Activated CD4-positive, alpha-beta T cell treated with anti-CD3 and anti-CD28 coated beads, Interleukin-2, amount 50 U/mL, for 24 hours (primary cell): ENCODE data around the gene ACACB.

Experiments used
- DNase-seq, 2 donors: peaks; one replicate each; pipeline ENCODE4 v3.0.0-alpha.2; 2020; ENCODE audit warnings: low read depth in 1 of 2, low spot score in 1 of 2

ACACB gene

DNA sequence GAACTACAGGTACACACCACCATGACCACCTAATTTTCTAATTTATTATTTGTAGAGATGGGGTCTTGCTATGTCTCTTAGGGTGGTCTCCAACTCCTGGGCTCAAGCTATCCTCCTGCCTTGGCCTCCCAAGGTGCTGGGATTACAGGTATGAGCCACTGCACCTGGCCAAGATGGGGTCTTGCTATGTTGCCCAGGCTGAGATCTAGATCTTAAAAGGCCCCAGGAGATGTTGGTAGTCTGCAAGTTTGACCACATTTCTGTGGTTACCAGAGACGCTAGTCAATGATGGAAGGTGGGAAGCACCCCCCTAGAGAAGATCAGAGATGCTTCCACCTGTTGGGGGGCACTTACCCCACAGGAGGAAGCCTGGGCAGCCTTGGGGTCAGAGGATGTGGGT lies 158.0 kb downstream of the ACACB start:
- DNase-seq: no peak

DNA sequence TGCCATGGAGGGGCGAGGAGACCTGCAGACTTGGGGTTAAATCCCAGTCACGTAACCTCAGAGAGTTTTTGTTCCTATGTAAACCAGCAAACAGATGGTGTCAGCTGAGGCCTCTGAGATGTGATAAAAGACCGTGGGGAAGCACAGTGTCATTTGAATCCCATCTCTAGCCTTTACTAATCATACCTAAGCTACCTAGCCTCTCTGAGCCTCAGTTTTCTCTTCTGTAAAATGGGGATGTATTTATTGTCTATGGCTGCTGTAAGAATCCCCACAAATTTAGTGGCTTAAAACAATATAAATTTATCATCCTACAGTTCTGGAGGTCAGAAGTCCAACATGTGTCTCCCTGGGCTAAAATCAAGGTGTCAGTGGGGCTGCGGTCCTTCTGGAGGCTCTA lies 158.8 kb downstream of the ACACB start:
- no peak for DNase-seq

DNA sequence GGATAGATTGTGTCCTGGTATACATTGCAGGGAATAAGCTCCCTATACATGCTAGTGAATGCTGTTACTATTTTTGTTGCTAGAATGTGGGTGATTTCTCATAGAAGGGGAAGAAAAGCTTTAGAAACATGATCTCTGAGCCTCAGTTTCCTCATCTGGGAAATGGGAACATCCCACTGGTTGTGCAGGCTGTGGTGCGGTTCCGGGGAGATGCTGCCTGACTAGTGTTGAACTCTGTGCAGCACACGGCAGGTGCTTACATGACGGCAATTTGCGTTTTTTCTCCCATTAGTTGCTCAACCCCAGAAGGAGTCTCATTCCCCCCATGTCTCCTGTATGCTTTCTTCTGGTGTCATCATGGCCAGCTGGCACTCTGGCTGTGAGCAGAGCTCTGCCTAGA lies 159.8 kb downstream of the ACACB start:
- DNase-seq: no peak

DNA sequence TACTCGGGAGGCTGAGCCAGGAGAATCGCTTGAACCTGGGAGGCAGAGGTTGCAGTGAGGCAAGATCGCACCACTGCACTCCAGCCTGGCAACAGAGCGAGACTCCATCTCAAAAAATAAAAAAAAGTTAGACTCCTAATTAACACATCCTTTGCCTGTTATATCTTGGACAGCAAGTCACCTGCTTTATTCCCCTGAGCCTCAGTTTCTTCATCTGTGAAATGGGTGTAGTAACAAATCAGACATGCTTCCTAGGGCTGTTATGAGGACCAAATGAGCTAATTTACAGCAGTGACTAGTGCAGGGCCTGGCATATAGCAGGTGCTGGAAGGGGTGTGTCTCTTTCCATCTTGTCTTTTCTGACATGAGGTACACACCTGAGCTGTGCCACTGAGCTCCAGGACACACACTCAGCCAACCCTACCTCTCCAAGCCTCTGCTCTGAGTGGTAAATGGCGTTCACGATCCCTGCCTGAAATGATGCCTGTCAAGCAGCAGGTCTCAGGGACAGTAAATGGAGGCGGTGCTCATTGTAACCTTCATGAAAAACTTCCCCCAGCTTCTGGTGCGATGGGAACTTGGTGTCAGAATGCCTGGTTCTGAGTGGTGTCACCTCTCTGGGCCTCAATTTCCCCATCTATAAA lies 161.0 kb downstream of the ACACB start:
- no peak for DNase-seq

DNA sequence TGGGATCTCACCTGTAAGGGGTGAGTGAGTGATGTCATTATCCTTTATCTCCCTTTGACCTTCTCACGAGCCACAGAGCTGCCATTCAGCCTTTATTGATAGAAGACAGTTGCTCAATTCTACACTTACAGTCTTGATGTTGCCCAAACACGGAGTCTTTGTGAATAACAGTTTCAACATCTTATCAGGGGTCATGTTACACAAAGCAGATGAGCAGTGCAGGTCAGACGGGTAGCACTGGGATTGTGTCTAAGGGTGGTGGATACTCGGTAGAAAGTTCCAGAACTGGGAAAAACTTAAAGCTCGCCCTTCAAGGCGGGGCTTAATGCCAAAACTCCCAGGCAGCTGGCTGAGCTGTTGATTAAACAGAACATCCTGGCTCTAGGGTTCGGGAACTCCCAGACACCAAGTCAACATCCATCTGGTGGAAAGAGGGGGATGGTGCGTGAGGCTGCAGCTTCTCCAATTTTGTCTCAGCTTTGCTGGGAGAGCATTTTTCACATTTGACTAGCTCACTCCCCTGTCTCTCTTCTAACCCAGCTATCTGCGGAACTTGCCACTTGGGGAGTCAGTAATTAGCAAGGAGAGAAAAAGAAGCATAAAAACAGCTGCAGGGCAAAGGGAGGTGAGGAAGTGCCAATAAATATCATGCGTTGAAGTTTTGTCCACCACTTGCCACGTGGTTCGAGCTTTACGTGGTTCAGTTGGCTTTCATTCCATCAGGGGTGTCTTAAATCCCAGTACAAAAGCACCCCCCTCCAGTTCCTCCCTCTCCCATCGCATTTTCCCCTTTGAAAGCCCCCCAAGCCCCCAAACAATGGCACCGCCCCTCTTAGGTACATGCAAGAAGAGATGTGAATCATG lies 161.7 kb downstream of the ACACB start:
- DNase-seq: no peak

DNA sequence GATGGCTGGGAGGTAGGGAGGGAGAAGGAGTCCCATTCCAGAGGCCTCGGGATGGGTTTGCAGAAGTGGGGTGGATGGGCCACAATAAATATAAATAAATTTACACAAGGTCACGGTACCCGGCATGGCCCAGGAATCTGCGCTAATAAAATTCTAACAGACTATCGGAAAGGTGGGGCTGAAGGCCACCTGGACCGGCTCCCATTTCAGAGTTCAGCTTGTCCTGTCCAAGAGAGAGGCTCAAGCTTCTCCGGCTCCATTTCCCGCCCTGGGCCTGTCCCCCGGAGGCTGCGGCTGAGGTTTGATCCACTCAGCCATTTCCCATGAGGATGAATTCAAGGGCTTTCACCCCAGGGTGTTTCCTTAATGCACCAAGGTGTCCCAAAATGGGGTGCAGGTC lies 162.5 kb downstream of the ACACB start:
- DNase-seq: no peak

DNA sequence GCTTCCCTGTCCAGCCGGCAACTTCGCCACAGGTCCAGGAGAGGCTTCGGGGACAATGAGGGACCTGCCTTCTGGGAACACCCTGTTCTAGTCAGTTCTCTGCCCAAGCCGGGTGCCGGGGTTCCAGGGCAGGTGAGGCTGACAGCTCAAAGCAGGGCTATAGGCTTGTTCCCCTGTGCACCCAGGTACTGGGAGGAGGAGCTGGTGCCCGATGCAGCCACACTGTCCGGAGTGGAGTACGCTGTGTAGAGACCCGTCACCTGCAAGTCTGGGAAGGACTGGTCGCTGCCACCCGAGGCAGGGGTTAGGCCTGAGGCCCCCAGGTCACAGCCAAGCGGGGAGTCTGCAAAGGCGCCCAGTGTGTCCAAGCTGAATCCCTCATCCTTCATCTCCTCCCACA lies 163.1 kb downstream of the ACACB start:
- no peak for DNase-seq

DNA sequence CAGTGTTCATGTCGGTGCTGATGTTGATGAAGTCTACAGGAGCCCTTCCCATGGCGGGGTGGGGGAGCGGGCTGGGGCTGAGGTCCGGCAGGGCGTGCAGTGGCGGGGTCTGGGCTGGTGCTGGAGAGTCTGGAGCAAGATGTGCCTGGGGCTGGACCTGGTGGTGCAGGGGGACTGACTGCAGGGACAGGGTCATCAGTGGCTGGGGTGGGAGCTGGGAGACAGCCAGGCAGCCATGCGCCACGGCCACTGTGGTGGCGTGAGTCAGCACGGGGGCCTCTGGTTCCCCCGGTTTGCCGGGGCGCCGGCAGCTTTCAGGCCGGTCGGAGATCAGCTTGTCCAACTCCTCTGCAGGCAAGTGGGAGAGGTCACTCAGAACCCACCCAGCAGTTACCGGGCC lies 165.1 kb downstream of the ACACB start:
- DNase-seq: no peak

DNA sequence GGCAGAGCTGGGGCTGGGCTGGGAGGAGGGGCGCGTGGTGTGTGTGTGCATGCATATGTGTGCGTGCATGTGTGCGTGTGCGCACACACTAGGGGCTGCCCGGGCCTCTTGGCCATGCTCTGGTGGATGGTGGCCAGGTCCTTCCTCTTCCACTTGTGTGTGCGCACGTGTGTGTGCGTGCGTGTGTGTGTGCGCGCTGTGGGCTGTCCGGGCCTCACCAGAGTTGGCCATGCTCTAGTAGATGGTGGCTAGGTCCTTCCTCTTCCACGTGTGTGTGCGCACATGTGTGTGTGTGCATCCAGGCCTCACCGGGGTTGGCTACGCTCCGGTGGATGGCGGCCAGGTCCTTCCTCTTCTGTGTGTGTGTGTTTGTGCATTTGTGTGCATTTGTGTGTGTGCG lies 168.0 kb downstream of the ACACB start:
- DNase-seq: no peak

DNA sequence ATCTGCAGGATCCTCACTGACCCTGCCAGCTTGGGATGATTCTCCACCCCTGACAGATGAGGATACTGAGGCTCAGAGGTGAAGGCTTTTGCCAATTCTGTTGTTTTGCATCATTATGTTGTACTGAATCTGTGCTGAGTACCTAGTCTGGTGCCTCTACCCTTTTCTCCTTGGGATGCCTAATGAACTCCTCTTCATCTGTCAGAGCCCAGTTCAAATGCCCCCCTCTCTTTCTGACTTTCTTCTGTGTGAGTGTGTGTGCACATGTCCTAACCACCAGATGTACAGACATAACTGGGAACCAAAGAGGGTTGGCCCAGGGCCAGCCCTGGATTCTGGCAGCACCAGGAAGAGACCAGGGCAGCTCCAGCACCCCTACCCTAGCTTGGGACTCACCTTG lies 169.9 kb downstream of the ACACB start:
- no peak for DNase-seq

DNA sequence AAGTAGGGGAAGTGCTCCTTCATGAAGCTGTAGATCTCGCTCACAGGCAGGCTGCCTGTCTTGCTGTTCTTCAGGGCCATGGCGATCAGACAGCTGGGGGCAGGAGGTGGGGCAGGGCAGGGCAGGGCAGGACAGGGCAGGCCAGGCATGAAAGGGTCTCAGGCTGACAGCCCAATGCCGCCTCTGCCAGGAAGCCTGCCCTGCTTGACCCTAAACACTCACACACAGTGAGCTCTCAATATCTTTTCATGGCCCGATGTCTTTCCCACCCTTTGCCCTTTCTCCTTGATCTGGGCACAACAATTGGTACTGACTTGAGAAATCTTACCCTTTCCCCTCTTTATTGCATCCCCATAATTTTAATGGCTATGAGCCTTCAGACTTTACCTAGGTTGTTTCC lies 170.3 kb downstream of the ACACB start:
- no peak for DNase-seq

DNA sequence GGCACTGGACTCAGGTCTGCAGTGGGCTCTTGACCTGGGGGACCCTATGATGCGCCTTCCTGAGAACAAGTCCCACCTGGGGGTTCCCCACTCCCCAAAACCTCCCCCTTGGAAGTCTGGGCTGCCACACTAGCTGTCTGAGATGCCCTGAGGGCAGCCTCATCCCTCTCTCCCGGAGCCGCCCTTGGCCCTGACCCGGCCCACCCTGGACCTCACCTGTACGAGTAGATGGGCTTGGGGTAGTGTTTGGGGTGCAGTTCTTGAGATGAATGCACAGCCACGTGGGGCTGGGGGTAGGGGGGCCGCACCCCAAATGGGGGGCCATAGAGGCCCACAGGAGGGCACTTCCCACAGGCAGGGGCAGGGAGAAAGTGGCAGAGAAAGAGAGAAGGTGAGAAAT lies 170.8 kb downstream of the ACACB start:
- no peak for DNase-seq

DNA sequence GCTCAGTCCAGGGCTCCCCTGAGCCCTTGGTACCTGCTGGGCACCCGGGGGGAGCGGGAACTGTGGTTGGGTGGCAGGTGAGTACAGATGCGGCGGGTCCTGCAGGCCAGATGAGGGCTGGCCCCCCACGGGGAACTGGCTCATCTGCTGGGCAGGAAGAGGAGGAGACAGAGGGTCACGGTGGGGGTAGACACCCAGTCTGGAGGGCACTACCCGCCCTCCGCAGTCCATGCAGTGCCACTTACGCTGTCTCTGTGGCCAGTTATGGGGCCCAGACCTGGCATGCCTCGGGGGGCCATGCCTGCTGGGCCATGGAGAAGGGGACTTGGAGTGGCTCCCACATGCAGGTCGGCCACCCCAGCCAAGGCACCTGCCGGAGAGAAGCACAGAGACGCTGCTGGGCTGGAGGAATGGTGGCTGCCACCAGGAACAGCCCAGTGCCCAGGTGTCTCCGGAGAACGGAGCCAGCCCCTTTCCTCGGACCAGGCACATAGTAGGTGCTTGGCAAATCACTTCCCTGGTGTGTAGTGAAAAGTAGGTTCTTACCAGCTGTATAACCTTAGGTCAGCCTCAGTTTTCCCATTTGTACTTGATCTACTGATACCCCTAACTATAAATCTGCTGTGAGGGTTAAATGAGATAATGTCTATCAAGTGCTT lies 171.6 kb downstream of the ACACB start:
- no peak for DNase-seq

DNA sequence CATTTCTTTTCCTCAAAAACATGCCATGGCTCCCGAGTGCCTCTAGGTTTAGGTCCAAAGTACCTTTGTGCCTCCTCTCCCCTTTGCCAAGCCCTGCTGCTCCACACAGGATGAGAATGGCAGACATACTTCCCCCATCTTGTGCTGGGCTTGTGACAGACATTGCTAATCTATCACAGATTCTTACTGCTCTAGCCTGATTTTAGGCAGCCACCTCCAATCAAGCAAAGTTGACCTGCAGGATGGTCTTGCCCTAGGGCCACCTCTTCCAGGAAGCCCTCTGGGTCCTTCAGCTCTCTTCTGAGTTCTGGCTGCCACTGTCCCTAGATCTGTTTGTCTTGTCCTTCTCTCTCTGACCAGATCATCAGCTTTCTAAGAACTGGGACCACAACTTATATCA lies 172.2 kb downstream of the ACACB start:
- DNase-seq: no peak

DNA sequence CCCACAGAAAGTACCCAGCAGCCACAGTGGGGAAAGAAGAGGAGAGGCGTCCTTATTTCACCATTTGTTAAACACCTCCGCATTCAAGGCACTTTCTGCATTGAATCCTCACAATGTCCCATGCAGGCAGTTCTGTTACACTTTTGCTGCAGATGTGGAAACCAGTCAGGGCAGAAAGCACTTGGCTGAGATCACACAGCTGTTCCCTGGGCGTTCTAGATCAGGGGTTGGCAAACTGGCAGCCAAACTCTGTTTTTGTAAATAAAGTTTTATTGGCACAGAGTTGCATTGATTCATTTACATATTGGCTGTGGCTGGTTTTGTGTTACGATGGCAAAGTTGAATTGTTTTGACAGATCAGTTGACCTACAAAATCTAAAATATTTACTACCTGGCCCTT lies 172.6 kb downstream of the ACACB start:
- no peak for DNase-seq

DNA sequence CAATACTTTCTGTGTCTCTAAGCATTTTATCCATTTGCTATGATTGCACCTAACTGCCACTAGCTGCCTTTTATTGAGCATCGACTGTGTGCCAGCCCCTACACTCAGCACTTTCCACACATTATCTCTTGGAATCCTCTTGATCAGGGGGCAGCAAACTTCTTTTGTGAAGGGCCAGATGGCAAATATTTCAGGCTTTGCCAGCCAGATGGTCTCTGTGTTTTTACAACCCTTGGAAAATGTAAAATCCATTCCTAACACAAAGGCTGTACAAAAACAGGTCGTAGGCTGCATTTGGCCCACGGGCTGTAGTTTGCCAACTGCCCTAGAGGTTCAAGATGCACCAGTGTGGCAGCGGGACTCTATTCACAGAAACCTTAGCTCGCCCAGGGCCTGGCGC lies 173.2 kb downstream of the ACACB start:
- DNase-seq: no peak

DNA sequence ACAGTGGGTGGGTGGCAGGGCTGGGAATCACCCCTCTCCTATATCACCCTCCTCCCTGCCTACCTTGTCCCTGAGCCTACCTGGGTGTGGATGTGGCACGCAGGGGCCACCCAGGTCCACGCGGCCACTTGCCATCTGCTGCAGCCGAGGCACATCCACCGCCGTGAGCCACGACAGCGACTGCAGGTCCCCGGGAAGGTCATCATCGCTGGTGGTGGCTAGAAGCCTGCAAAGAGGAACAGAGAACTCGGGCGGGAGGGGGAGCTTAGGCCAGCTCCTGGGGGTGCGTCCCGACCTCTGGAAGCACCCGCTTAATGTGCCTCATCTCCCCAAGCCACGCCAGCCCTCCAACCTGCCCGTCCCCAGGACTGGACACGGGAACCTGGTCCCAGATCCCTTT lies 173.7 kb downstream of the ACACB start:
- no peak for DNase-seq

DNA sequence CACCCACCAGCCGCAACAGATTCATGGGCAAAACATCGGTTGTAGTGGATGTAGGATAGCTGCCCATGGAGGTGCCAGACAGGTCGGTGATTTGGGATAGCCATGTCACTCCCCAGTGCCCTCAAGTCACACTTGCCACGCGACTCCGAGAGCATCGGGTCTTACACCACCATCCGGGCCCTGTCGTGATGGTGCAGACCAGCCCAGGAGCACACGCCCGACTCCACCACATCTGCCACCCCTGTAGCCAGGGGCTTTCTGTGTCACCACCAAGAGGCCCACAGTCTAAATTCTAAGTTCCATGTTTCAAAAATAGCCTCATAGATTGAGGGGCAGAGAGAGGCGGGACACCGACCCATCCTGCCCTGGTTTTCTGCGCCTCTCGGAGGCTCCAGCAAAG lies 174.7 kb downstream of the ACACB start:
- DNase-seq: no peak

DNA sequence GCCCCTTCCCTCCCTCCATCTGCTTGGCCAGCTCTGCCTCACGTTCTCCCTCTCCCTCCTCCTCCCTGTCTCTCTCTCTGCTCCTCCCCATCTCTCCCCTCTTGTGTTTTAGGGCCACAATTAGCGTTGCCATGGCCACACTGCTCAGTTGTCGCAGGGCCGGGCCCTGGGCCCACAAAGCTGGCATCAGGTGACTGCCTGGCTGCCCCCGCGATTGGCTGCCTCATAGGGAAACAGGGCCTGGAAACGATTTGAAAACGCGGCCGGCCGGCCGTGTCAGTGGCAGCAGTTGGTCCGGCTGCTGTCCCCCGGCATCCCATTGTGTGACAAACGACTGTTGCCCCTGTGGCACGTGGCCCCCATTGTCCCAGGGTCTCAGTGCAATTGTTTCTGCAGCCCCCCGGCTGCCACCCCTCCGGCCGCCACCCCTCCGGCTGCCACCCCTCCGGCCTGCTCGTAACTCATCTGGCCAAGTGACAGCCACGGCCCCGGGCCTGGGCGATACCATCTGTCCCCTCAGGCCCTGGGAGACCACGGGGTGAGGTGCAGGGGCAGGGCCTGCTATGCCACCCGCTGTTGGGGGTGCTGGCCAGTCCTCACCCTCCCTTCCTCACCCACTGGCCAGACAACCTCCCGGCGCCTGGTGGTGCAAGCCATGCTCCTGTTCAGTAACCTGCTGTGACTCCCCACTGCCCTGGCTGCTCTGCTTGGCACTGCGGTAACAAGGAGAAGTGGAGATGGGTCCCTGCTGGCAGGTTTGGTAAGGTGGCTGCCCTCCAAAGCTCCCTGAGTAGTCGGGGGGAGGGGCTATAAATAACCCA lies 175.3 kb downstream of the ACACB start:
- DNase-seq: no peak

DNA sequence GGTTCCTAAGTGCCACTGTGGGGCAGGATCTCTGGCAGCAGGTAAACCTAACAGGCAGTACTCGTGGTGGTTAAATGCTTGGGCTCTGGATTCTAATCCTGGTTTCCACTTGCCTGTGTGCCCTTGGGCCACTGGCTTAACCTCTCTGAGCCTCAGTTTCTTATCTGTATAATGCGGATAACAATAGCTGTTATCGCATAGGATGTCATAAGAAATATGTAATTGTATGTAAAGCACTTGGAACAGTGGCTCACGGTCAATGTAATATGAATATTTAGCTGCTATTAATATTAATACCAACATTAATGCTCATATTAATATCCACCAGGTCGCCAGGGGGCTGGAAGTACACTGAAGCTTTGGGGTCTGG lies 175.9 kb downstream of the ACACB start:
- DNase-seq: no peak

DNA sequence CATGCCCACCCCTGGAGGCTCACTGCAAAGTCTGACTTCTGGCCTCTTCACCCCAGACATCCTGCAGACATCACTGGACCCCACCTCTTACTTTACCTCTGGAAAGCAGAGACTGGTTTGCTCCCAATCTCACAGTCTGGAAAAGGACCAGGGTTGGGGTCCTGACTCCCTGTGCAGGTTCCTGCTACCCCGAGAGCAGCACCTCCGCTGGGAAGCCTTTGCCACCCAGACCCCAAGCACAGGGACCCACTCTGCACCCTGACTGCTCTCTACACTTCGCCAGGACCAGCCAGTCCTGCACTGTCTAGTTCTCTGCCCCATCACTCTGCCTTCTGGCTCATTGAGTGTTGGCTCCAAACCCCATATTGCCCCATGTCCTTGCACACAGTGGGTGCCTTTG lies 176.7 kb downstream of the ACACB start:
- no peak for DNase-seq
